Breast epithelium (tissue), 3 donors: ENCODE measurements around the gene SH2D1A.

Source experiments
- POLR2AphosphoS5 ChIP-seq, 3 donors: sonication (generic); formaldehyde crosslinking; IDR thresholded peaks; one replicate each; pipeline ENCODE4 v1.6.1; 2017; ENCODE audit warnings: antibody characterized with exemption in 3 of 3
- TF ChIP-seq, protein P1 (sequence below), 3 donors: fragments of 450-650 bp; IDR thresholded peaks; one replicate each; pipeline ENCODE4 v1.5.1; 2016 to 2017; ENCODE audit warnings: antibody characterized with exemption in 3 of 3, mild to moderate bottlenecking in 3 of 3, moderate library complexity in 3 of 3

- TF ChIP-seq, protein P1, sequence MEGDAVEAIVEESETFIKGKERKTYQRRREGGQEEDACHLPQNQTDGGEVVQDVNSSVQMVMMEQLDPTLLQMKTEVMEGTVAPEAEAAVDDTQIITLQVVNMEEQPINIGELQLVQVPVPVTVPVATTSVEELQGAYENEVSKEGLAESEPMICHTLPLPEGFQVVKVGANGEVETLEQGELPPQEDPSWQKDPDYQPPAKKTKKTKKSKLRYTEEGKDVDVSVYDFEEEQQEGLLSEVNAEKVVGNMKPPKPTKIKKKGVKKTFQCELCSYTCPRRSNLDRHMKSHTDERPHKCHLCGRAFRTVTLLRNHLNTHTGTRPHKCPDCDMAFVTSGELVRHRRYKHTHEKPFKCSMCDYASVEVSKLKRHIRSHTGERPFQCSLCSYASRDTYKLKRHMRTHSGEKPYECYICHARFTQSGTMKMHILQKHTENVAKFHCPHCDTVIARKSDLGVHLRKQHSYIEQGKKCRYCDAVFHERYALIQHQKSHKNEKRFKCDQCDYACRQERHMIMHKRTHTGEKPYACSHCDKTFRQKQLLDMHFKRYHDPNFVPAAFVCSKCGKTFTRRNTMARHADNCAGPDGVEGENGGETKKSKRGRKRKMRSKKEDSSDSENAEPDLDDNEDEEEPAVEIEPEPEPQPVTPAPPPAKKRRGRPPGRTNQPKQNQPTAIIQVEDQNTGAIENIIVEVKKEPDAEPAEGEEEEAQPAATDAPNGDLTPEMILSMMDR (IDR thresholded peaks at IDR 0.05): no peak
- no peak for TF ChIP-seq POLR2AphosphoS5 (IDR thresholded peaks at IDR 0.05)
Measured at GRCh38 chrX:124347242-124347641, 879 bp downstream of the SH2D1A start.
